ENCODE results near the gene CLEC2B.

- TF ChIP-seq CTCF (conservative IDR thresholded peaks at IDR 0.05 in 1 of 2, IDR thresholded peaks at IDR 0.05 in 1 of 2; ENCODE audit: low read depth in 1 of 2, low read length in 2 of 2) = no peak
- no peak for TF ChIP-seq EZH2 (IDR thresholded peaks at IDR 0.05; ENCODE audit: low read length, missing control alignments)
Observed at GRCh38 chr12:9864913-9865675, 4.1 kb downstream of the CLEC2B start.

Measured in fibroblast of lung (primary cell).